Measurements from ENCODE around the gene WRAP53. TPM values are rescaled to one million over a fixed set of nuclear protein-coding genes. Genes with fewer than 3 reads are reported as not detected.

WRAP53 gene
- polyA plus RNA-seq, 1 of the 3 experiments (the other 2 are of a cell fraction), result 8.6 TPM

- no peaks in the 10 kb centered on the region for H4K20me1 ChIP-seq (ENCODE audit: insufficient read depth)
- DNase-seq, result no peak
- no peak overlapping the region for H3K9ac ChIP-seq
- H3K27me3 ChIP-seq (ENCODE audit: insufficient read depth), result no peaks in the 10 kb centered on the region
- H2AFZ ChIP-seq (ENCODE audit: low read depth), result no peak overlapping the region
- no peaks in the 10 kb centered on the region for H3K9me3 ChIP-seq
- no peak for TF ChIP-seq RXRA (IDR thresholded peaks at IDR 0.05; ENCODE audit: borderline replicate concordance, low read depth)
- no peak for TF ChIP-seq SMC3 (IDR thresholded peaks at IDR 0.05; ENCODE audit: low read depth, low read length)
- no peak for TF ChIP-seq TCF12 (IDR thresholded peaks at IDR 0.05)
- no peak for TF ChIP-seq CTCF (IDR thresholded peaks at IDR 0.05)
- no peak for TF ChIP-seq FOXJ3 (CRISPR knock-in tag; IDR thresholded peaks at IDR 0.05)
- TF ChIP-seq USF2 (IDR thresholded peaks at IDR 0.05; ENCODE audit: borderline replicate concordance, low read depth, low read length), result no peak
- TF ChIP-seq ZBTB33 (IDR thresholded peaks at IDR 0.05; ENCODE audit: borderline replicate concordance, low read depth), result no peak
- TF ChIP-seq GATA2 (CRISPR knock-in tag; IDR thresholded peaks at IDR 0.05), result no peak
- TF ChIP-seq PBX3 (IDR thresholded peaks at IDR 0.05), result no peak
- TF ChIP-seq POLR2AphosphoS5 (IDR thresholded peaks at IDR 0.05; ENCODE audit: low read depth, low read length), result no peak
- no peak for TF ChIP-seq TEAD4 (IDR thresholded peaks at IDR 0.05; ENCODE audit: borderline replicate concordance, insufficient read depth)
- TF ChIP-seq ELF1 (IDR thresholded peaks at IDR 0.05), result no peak
- TF ChIP-seq EP300 (IDR thresholded peaks at IDR 0.05; ENCODE audit: borderline replicate concordance in 1 of 2, low read depth in 1 of 2, low read length in 1 of 2), result no peak
- TF ChIP-seq NRF1 (IDR thresholded peaks at IDR 0.05; ENCODE audit: low read depth, low read length), result no peak
- no peak for TF ChIP-seq RAD21 (IDR thresholded peaks at IDR 0.05; ENCODE audit: low read length)
- no peak for TF ChIP-seq REST (IDR thresholded peaks at IDR 0.05; ENCODE audit: low read depth, low read length)
- TF ChIP-seq CHD2 (IDR thresholded peaks at IDR 0.05; ENCODE audit: low read length, partially characterized antibody), result no peak
- TF ChIP-seq RFX5 (IDR thresholded peaks at IDR 0.05; ENCODE audit: low read length), result no peak
- no peak for TF ChIP-seq FOSL2 (IDR thresholded peaks at IDR 0.05; ENCODE audit: borderline replicate concordance, low read depth)
- no peak for TF ChIP-seq IRF3 (IDR thresholded peaks at IDR 0.05; ENCODE audit: low read depth, low read length)
- peaks cover 23 to 25% of the 10 kb centered on the region in 2 experiments for H3K36me3 ChIP-seq (replicated peaks in 1 of 2; ENCODE audit: control insufficient read depth in 1 of 2, insufficient read depth in 2 of 2, low read length in 1 of 2)
- H3K27ac ChIP-seq (ENCODE audit: low read depth in 2 of 2, low read length in 1 of 2), result no peak overlapping the region
- no peak overlapping the region for H3K4me2 ChIP-seq
- 95% methylated on average over 8 of the region's 10 CpGs for WGBS (ENCODE audit: low lambda C conversion rate)
- ChIA-PET POLR2A (interaction anchor here (0.6 to 1.0 kb wide), 4 partner anchors 11 to 305 kb away, joined by 3 to 4 read pairs (median 3); no protein-coding TSS in a partner anchor), CTCF (interaction anchor here (0.7 to 1.1 kb wide), 2 partner anchors 9 to 262 kb away, joined by 3 read pairs; no protein-coding TSS in a partner anchor)
- H3K79me2 ChIP-seq (ENCODE audit: insufficient read depth), result no peaks in the 10 kb centered on the region
- H3F3A ChIP-seq (replicated peaks; ENCODE audit: insufficient read depth), result peaks cover 5% of the 10 kb centered on the region
- H3K4me1 ChIP-seq (ENCODE audit: control insufficient read depth in 1 of 2, insufficient read depth in 2 of 2, low read depth in 1 of 2, low read length in 1 of 2), result no peaks in the 10 kb centered on the region
- no peaks in the 10 kb centered on the region for H3K9me2 ChIP-seq
- no peak overlapping the region for H3K4me3 ChIP-seq (ENCODE audit: low read depth in 2 of 2, low read length in 1 of 2)
Observed at GRCh38 chr17:7667656-7668406, 20.4 kb upstream of the WRAP53 start.
